Loucy (cell line): ENCODE results near the gene MAP1LC3C.
"Not testable (repeated sequence)": the region's sequence is repeated elsewhere in the genome, so short reads cannot be mapped to it uniquely, and the experiment has no call there.

Experiments
- EZH2phosphoT487 ChIP-seq: fragments of 200-600 bp; IDR thresholded peaks from 2 replicates; pipeline ENCODE4 v1.6.1; 2018; ENCODE audit warnings: antibody characterized with exemption, mild to moderate bottlenecking, moderate library complexity, borderline replicate concordance
- TF ChIP-seq, protein P1 (sequence below): fragments of 200-600 bp; sonication (generic); conservative IDR thresholded peaks from 2 replicates; pipeline ENCODE4 v1.5.1; 2014; ENCODE audit warnings: mild to moderate bottlenecking, antibody characterized with exemption, low read length

DNA sequence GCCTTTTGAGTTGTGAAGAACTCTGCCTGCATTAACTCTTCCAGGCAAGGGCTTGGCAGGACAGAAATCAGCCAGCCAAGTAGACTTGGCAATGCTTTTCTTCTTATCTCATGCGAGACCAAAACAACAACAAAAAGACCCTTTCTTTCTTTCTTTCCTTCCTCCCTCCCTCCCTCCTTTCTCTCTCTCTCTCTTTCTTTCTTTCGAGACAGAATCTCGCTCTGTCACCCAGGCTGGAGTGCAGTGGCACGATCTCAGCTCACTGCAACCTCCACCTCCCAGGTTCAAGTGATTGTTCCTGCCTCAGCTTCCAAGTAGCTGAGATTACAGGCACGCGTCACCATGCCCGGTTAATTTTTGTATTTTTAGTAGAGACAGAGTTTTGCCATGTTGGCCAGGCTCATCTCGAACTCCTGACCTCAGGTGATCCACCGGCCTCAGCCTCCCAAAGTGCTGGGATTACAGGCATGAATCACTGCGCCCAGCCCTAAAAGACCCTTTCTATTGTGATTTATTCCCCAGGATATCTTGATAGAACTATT is 10.4 kb downstream of the MAP1LC3C start:
- TF ChIP-seq, protein P1, sequence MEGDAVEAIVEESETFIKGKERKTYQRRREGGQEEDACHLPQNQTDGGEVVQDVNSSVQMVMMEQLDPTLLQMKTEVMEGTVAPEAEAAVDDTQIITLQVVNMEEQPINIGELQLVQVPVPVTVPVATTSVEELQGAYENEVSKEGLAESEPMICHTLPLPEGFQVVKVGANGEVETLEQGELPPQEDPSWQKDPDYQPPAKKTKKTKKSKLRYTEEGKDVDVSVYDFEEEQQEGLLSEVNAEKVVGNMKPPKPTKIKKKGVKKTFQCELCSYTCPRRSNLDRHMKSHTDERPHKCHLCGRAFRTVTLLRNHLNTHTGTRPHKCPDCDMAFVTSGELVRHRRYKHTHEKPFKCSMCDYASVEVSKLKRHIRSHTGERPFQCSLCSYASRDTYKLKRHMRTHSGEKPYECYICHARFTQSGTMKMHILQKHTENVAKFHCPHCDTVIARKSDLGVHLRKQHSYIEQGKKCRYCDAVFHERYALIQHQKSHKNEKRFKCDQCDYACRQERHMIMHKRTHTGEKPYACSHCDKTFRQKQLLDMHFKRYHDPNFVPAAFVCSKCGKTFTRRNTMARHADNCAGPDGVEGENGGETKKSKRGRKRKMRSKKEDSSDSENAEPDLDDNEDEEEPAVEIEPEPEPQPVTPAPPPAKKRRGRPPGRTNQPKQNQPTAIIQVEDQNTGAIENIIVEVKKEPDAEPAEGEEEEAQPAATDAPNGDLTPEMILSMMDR: not testable (repeated sequence)
- not testable (repeated sequence) for TF ChIP-seq EZH2phosphoT487
